Mucosa of descending colon (tissue), 3 donors: ENCODE results near the gene WRNIP1. TPM values are rescaled to one million over a fixed set of nuclear protein-coding genes. Genes with fewer than 3 reads are reported as not detected.

Experiments
- ATAC-seq: fragments of 200-7000 bp; cut with Tn5 transposase; one replicate; pipeline ENCODE4 v1.9.1; 2020; ENCODE audit warnings: mild to moderate bottlenecking, moderate library complexity
- DNase-seq, 3 donors: peaks; one replicate each; pipeline ENCODE4 v3.0.0-alpha.2; 2020
- H3K36me3 ChIP-seq: fragments of 200-600 bp; one replicate; pipeline ENCODE4 v1.8.0; 2021; ENCODE audit warnings: low read depth, mild to moderate bottlenecking
- H3K4me1 ChIP-seq: fragments of 200-600 bp; one replicate; pipeline ENCODE4 v1.8.0; 2021; ENCODE audit warnings: low read depth, mild to moderate bottlenecking
- H3K4me3 ChIP-seq: fragments of 200-600 bp; one replicate; pipeline ENCODE4 v1.8.0; 2021; ENCODE audit warnings: mild to moderate bottlenecking
- H3K9me3 ChIP-seq: fragments of 200-600 bp; one replicate; pipeline ENCODE4 v1.8.0; 2021; ENCODE audit warnings: mild to moderate bottlenecking
- CTCF ChIP-seq: fragments of 200-600 bp; IDR thresholded peaks from one replicate; pipeline ENCODE4 v1.8.0; 2022; ENCODE audit warnings: antibody characterized with exemption, mild to moderate bottlenecking
- intact Hi-C, 2 donors: fragments of 100-400 bp; cut with DNase I in 1 of 2; cut with micrococcal nuclease in 1 of 2; formaldehyde crosslinking; loops; one replicate each; pipeline versions ENCODE4 v1.11.0 to v1.11.1; 2022; cut with DNase I, micrococcal nuclease
- total RNA-seq, 3 donors: library from RNA; stranded (reverse); fragmentation: NEBNext Ultra II Directional in 2 of 3; extraction: Animal tissue kit (Norgen Biotek cat#: 25700) in 2 of 3; gene quantifications; one replicate each; pipeline versions ENCODE4 v1.2.1 to v1.2.4, GENCODE V29; 2021 to 2023
- donor health status: DM: no; HTN: no; CAD: no; lungs with moderate emphysema.
- donor health status: DM: no; HTN: no; CAD: no.
- donor health status: DM: no; HTN: yes; CAD: no.

The WRNIP1 gene
- total RNA-seq, 3 donors from 2014 or later, result 39.0 to 41.1 (median 39.7) TPM

- H3K36me3 ChIP-seq, result no peaks in the 10 kb centered on the region
- ATAC-seq (no peak), DNase-seq (no peak)
- intact Hi-C loops, result no loop called here
- TF ChIP-seq CTCF, result no peak
- no peaks in the 10 kb centered on the region for H3K9me3 ChIP-seq
- no peaks in the 10 kb centered on the region for H3K4me1 ChIP-seq
- H3K4me3 ChIP-seq, result no peak overlapping the region
Measured at GRCh38 chr6:2734488-2735166, 30.6 kb upstream of the WRNIP1 start.

- Histone ChIP-seq H3K36me3 (no peaks in the 10 kb centered on the region), H3K4me3 (no peak overlapping the region), H3K4me1 (no peaks in the 10 kb centered on the region), H3K9me3 (no peaks in the 10 kb centered on the region)
- DNase-seq (no peak), ATAC-seq (no peak)
- TF ChIP-seq CTCF, result no peak
- intact Hi-C loops, result no loop called here
Measured at GRCh38 chr6:2737885-2738284, 27.3 kb upstream of the WRNIP1 start.

GRCh38 chr6:2738373-2738979 lies 26.7 kb upstream of the WRNIP1 start:
- intact Hi-C loops, result no loop called here
- H3K4me3 ChIP-seq, result no peak overlapping the region
- TF ChIP-seq CTCF, result peak; percentile 21
- ATAC-seq, result peak; percentile 45
- no peaks in the 10 kb centered on the region for H3K4me1 ChIP-seq
- H3K9me3 ChIP-seq, result no peaks in the 10 kb centered on the region
- no peaks in the 10 kb centered on the region for H3K36me3 ChIP-seq
- DNase-seq, result peak in 1 of 3 donors; percentile 64

GRCh38 chr6:2739335-2739734 lies 25.9 kb upstream of the WRNIP1 start:
- intact Hi-C loops, result no loop called here
- TF ChIP-seq CTCF, result no peak
- Histone ChIP-seq H3K4me3 (no peak overlapping the region), H3K4me1 (no peaks in the 10 kb centered on the region), H3K9me3 (no peaks in the 10 kb centered on the region), H3K36me3 (no peaks in the 10 kb centered on the region)
- ATAC-seq (no peak), DNase-seq (no peak)

GRCh38 chr6:2740581-2740980 lies 24.6 kb upstream of the WRNIP1 start:
- Histone ChIP-seq H3K9me3 (no peaks in the 10 kb centered on the region), H3K4me1 (no peaks in the 10 kb centered on the region), H3K4me3 (no peak overlapping the region), H3K36me3 (no peaks in the 10 kb centered on the region)
- no peak for DNase-seq
- intact Hi-C loops, result no loop called here
- ATAC-seq, result no peak
- no peak for TF ChIP-seq CTCF
